PC-9 (cell line): ENCODE measurements around the gene ARHGAP26.

Experiments used
- EZH2 ChIP-seq: fragments of 200-600 bp; sonication (generic); IDR thresholded peaks from 2 replicates; pipeline ENCODE4 v1.8.0; 2017; ENCODE audit warnings: antibody characterized with exemption, low read depth
- TF ChIP-seq, protein P1 (sequence below): fragments of 200-600 bp; sonication (generic); conservative IDR thresholded peaks from 2 replicates; pipeline ENCODE4 v1.6.1; 2017; ENCODE audit warnings: mixed run types, antibody characterized with exemption, mild to moderate bottlenecking, moderate library complexity

GRCh38 chr5:143229426-143229895, 459.3 kb downstream of the ARHGAP26 start:
- TF ChIP-seq, protein P1, sequence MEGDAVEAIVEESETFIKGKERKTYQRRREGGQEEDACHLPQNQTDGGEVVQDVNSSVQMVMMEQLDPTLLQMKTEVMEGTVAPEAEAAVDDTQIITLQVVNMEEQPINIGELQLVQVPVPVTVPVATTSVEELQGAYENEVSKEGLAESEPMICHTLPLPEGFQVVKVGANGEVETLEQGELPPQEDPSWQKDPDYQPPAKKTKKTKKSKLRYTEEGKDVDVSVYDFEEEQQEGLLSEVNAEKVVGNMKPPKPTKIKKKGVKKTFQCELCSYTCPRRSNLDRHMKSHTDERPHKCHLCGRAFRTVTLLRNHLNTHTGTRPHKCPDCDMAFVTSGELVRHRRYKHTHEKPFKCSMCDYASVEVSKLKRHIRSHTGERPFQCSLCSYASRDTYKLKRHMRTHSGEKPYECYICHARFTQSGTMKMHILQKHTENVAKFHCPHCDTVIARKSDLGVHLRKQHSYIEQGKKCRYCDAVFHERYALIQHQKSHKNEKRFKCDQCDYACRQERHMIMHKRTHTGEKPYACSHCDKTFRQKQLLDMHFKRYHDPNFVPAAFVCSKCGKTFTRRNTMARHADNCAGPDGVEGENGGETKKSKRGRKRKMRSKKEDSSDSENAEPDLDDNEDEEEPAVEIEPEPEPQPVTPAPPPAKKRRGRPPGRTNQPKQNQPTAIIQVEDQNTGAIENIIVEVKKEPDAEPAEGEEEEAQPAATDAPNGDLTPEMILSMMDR, result no peak
- TF ChIP-seq EZH2, result no peak
